Measurements from ENCODE around the gene TPD52L2. TPM values are rescaled to one million over a fixed set of nuclear protein-coding genes. Genes with fewer than 3 reads are reported as not detected.

TPD52L2 gene
- polyA plus RNA-seq, 2 of the 4 experiments (the other 2 are of a cell fraction), result 86.3 to 99.0 TPM

GRCh38 chr20:63855363-63856097 is 9.5 kb upstream of the TPD52L2 start:
- TF ChIP-seq HOXA7 (CRISPR knock-in tag; IDR thresholded peaks at IDR 0.05) (no peak), RAD21 (conservative IDR thresholded peaks at IDR 0.05 in 1 of 2, IDR thresholded peaks at IDR 0.05 in 1 of 2) (no peak), HDAC2 (IDR thresholded peaks at IDR 0.05) (no peak), USF2 (IDR thresholded peaks at IDR 0.05) (no peak), CHD4 (IDR thresholded peaks at IDR 0.05; ENCODE audit: borderline replicate concordance) (no peak), MYC (IDR thresholded peaks at IDR 0.05; ENCODE audit: borderline replicate concordance, low read length) (no peak), SREBF2 (IDR thresholded peaks at IDR 0.05) (no peak), MAFK (IDR thresholded peaks at IDR 0.05; ENCODE audit: partially characterized antibody) (no peak), POLR2A (IDR thresholded peaks at IDR 0.05; ENCODE audit: low read length) (0 out of 2 replicates have a peak, but pooled peaks have one; percentile 1)

DNA sequence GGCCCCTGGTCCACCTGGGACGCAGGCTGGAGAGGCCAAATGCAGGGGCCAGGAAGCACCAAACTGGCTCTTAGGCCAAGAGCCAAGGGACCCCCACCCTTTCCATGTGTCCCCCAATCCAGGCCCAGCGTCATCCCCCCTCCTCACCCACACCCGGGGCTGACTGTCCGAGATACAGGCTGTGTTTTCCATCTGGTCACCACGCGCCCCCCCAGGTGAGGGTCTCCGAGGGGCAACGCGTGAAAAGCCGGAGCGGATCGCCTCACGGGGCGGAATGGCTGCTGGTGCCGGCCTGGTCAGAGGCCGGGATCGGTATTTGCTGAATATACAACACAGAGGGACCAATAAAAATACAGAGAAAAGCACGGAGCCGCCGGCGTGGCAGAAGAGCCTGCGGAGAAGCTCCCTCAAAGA is 9.0 kb upstream of the TPD52L2 start:
- DNase-seq (ENCODE audit: low read depth in 1 of 2, low spot score in 1 of 2) (no peak), FAIRE-seq (no peak), ATAC-seq (no peak)
- TF ChIP-seq POLR2A (IDR thresholded peaks at IDR 0.05; ENCODE audit: low read length), result 0 out of 2 replicates have a peak, but pooled peaks have one; percentile 2
- no peak for TF ChIP-seq CBX8 (IDR thresholded peaks at IDR 0.05)
- WGBS (ENCODE audit: missing lambda C conversion rate), result 78% methylated on average over 16 of the region's 22 CpGs
- ChIA-PET CTCF (interaction anchor here (0.6 to 2.6 kb wide), 2 partner anchors 8 to 19 kb away, joined by 3 to 12 read pairs; partner anchors contain the start of gene TPD52L2), POLR2A (interaction anchor here (1.6 kb wide), 1 partner anchor 9 kb away, joined by 13 read pairs; the partner anchor contains the start of gene TPD52L2)
- Histone ChIP-seq H3K4me1 (peaks cover 13% of the 10 kb centered on the region; the same call in 1 of the 3 replicates), H3K27ac (no peak overlapping the region), H3K4me2 (no peak overlapping the region), H3K4me3 (no peak overlapping the region), H3K9me3 (no peaks in the 10 kb centered on the region)

More at GRCh38 chr20:63855363-63856097, 9.5 kb upstream of the TPD52L2 start:
- no peaks in the 10 kb centered on the region for H3K9me3 ChIP-seq
- FAIRE-seq, result no peak
- no peak for DNase-seq (ENCODE audit: low read depth in 1 of 2, low spot score in 1 of 2)
- ATAC-seq, result no peak
- no peak overlapping the region for H3K4me2 ChIP-seq
- ChIA-PET POLR2A (interaction anchor here (1.6 kb wide), 1 partner anchor 10 kb away, joined by 13 read pairs; the partner anchor contains the start of gene TPD52L2), CTCF (interaction anchor here (0.6 to 2.6 kb wide), 3 partner anchors 9 to 69 kb away, joined by 3 to 12 read pairs (median 4); partner anchors contain the start of gene TPD52L2)
- no peak overlapping the region for H3K4me3 ChIP-seq
- no peak overlapping the region for H3K27ac ChIP-seq
- 75% methylated on average over 25 of the region's 36 CpGs for WGBS (ENCODE audit: missing lambda C conversion rate)
- H3K4me1 ChIP-seq, result peaks cover 13% of the 10 kb centered on the region; the same call in 1 of the 3 replicates

DNA sequence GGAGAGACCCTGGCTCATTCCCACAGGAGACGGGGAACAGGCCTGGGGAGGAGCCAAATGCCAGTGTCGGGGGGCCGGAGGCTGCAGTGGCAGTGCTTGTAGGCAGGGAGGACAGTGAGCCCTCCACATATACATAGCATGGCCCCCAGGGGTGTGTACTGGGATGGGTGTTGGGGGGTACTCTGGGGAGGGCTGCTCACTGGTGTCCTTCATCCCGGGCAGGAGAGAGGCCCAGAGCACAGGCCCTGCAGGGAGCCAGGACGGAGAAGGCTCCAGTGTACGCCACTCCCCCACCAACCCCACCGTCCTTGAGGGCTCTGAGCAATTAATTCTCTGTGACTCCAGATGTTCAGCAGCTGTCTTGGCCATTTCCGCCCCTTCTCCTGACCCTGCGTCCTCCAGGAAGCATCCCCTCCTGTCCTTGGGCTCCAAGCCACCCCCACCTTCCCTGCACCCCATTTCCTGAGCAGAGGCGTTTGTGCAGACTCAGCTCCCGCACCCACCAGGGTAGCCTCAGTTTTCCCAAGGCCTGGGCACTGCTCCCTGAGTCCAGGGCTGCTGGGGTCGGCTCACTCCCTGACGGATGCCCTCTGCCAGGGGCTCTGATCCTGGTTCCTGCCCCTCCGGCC is 7.2 kb upstream of the TPD52L2 start:
- no peaks in the 10 kb centered on the region for H3K9me3 ChIP-seq
- no peak overlapping the region for H3K4me2 ChIP-seq
- CTCF ChIA-PET, result interaction anchor here (0.8 to 1.9 kb wide), 2 partner anchors 116 to 151 kb away, joined by 3 to 7 read pairs; no protein-coding TSS in a partner anchor
- peaks cover 13% of the 10 kb centered on the region; the same call in 1 of the 3 replicates for H3K4me1 ChIP-seq
- POLR2A ChIA-PET, result interaction anchor here (0.5 to 1.5 kb wide), 2 partner anchors 97 to 117 kb away, joined by 3 read pairs; no protein-coding TSS in a partner anchor
- TF ChIP-seq TP53 (CRISPR knock-in tag; IDR thresholded peaks at IDR 0.05) (no peak), CHD2 (IDR thresholded peaks at IDR 0.05; ENCODE audit: low read length, partially characterized antibody) (no peak), RFX5 (IDR thresholded peaks at IDR 0.05) (no peak), JUN (IDR thresholded peaks at IDR 0.05) (no peak)
- TF ChIP-seq, protein P1, sequence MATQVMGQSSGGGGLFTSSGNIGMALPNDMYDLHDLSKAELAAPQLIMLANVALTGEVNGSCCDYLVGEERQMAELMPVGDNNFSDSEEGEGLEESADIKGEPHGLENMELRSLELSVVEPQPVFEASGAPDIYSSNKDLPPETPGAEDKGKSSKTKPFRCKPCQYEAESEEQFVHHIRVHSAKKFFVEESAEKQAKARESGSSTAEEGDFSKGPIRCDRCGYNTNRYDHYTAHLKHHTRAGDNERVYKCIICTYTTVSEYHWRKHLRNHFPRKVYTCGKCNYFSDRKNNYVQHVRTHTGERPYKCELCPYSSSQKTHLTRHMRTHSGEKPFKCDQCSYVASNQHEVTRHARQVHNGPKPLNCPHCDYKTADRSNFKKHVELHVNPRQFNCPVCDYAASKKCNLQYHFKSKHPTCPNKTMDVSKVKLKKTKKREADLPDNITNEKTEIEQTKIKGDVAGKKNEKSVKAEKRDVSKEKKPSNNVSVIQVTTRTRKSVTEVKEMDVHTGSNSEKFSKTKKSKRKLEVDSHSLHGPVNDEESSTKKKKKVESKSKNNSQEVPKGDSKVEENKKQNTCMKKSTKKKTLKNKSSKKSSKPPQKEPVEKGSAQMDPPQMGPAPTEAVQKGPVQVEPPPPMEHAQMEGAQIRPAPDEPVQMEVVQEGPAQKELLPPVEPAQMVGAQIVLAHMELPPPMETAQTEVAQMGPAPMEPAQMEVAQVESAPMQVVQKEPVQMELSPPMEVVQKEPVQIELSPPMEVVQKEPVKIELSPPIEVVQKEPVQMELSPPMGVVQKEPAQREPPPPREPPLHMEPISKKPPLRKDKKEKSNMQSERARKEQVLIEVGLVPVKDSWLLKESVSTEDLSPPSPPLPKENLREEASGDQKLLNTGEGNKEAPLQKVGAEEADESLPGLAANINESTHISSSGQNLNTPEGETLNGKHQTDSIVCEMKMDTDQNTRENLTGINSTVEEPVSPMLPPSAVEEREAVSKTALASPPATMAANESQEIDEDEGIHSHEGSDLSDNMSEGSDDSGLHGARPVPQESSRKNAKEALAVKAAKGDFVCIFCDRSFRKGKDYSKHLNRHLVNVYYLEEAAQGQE (IDR thresholded peaks at IDR 0.05), result no peak
- ATAC-seq, result peak; percentile 5 to 31; a peak in 3 of 6 replicates
- 80% methylated on average over 8 of the region's 14 CpGs for WGBS (ENCODE audit: missing lambda C conversion rate)
- FAIRE-seq, result no peak
- no peak overlapping the region for H3K4me3 ChIP-seq
- no peak for DNase-seq (ENCODE audit: low read depth in 1 of 2, low spot score in 1 of 2)
- H3K27ac ChIP-seq, result no peak overlapping the region; a peak in 1 of 6 replicates

All from A549 (cell line).